PC-3 (cell line): ENCODE results near the gene CHRNB4. TPM values are rescaled to one million over a fixed set of nuclear protein-coding genes. Genes with fewer than 3 reads are reported as not detected.

Experiments used
- ATAC-seq: fragments of 200-7000 bp; cut with Tn5 transposase; 2 replicates; pipeline ENCODE4 v1.9.1; 2020; ENCODE audit warnings: mild to moderate bottlenecking, moderate library complexity
- BruUV-seq: library from RNA; stranded (reverse); fragments of 400-500 nt; replicated peaks from 2 replicates; lab custom pipeline; 2021; lab: Mats Ljungman, UMichigan
- CTCF ChIA-PET: fragments of 300-600 bp; sonication (Branson Sonifier 250); formaldehyde crosslinking; loops from one replicate; lab custom pipeline; 2022; ENCODE audit warnings: antibody characterized with exemption; lab: Charles Lee
- POLR2A ChIA-PET: fragments of 300-600 bp; sonication (Branson Sonifier 250); formaldehyde crosslinking; loops from one replicate; lab custom pipeline; 2022; ENCODE audit warnings: antibody characterized with exemption; ENCODE audit not compliant: unreplicated experiment; lab: Charles Lee
- DNase-seq: peaks from one replicate; pipeline ENCODE4 v3.0.0-alpha.2; 2015
- H2AFZ ChIP-seq: fragments of 300-600 bp; sonication (generic); 2 replicates; pipeline ENCODE4 v1.6.0; 2016; ENCODE audit warnings: antibody characterized with exemption, low read length
- H3F3A ChIP-seq: fragments of 300-600 bp; sonication (generic); one replicate; pipeline ENCODE4 v1.6.0; 2017; ENCODE audit warnings: antibody characterized with exemption, low read length, control low read depth, mild to moderate bottlenecking; ENCODE audit not compliant: unreplicated experiment
- H3K27ac ChIP-seq: fragments of 300-600 bp; sonication (generic); 2 replicates; pipeline ENCODE4 v1.5.1; 2016; ENCODE audit warnings: mild to moderate bottlenecking, low read length
- H3K27me3 ChIP-seq: fragments of 300-600 bp; sonication (generic); 2 replicates; pipeline ENCODE4 v1.6.1; 2016; ENCODE audit warnings: low read length, mixed read lengths
- H3K36me3 ChIP-seq: fragments of 300-600 bp; sonication (generic); 2 replicates; pipeline ENCODE4 v1.6.1; 2016; ENCODE audit warnings: low read depth, mixed run types, low read length, mixed read lengths
- H3K4me1 ChIP-seq: fragments of 300-600 bp; sonication (generic); 2 replicates; pipeline ENCODE4 v1.5.1; 2016; ENCODE audit warnings: low read length; ENCODE audit not compliant: insufficient read depth
- H3K4me2 ChIP-seq: fragments of 300-600 bp; sonication (generic); 2 replicates; pipeline ENCODE4 v1.6.0; 2016; ENCODE audit warnings: low read length
- H3K4me3 ChIP-seq: fragments of 300-600 bp; sonication (generic); 2 replicates; pipeline ENCODE4 v1.5.1; 2016; ENCODE audit warnings: mild to moderate bottlenecking, low read length, mixed read lengths
- H3K79me2 ChIP-seq: fragments of 300-600 bp; sonication (generic); 2 replicates; pipeline ENCODE4 v1.6.1; 2017; ENCODE audit warnings: low read length, mixed read lengths
- H3K9ac ChIP-seq: fragments of 300-600 bp; sonication (generic); 2 replicates; pipeline ENCODE4 v1.6.0; 2016; ENCODE audit warnings: mild to moderate bottlenecking, low read length
- H3K9me2 ChIP-seq: fragments of 300-600 bp; sonication (generic); replicated peaks from 2 replicates; pipeline ENCODE4 v1.6.1; 2016; ENCODE audit warnings: mixed run types, low read length, mixed read lengths
- H3K9me3 ChIP-seq: fragments of 300-600 bp; sonication (generic); 2 replicates; pipeline ENCODE4 v1.6.1; 2016; ENCODE audit warnings: low read length, mixed read lengths
- H4K20me1 ChIP-seq: fragments of 300-600 bp; sonication (generic); 2 replicates; pipeline ENCODE4 v1.6.1; 2016; ENCODE audit warnings: low read length, mixed read lengths
- EZH2 ChIP-seq: fragments of 300-600 bp; sonication (generic); IDR thresholded peaks from one replicate; pipeline ENCODE4 v1.6.1; 2017; ENCODE audit warnings: antibody characterized with exemption, mild to moderate bottlenecking, low read length; ENCODE audit not compliant: unreplicated experiment
- EZH2phosphoT487 ChIP-seq: fragments of 300-600 bp; sonication (generic); IDR thresholded peaks from 2 replicates; pipeline ENCODE4 v1.6.1; 2018; ENCODE audit warnings: mild to moderate bottlenecking, antibody characterized with exemption, low read length, borderline replicate concordance
- intact Hi-C: fragments of 100-400 bp; cut with micrococcal nuclease; formaldehyde crosslinking; loops from 2 replicates; pipeline ENCODE4 v1.9.0; 2023
- total RNA-seq: library from RNA; depleted of rRNA; stranded (reverse); fragments of >200 nt; gene quantifications from 2 replicates; pipeline ENCODE4 v1.2.3, GENCODE V29; 2014
- TF ChIP-seq, protein P1 (sequence below): fragments of 300-600 bp; sonication (generic); conservative IDR thresholded peaks from 2 replicates; pipeline ENCODE4 v1.5.1; 2017; ENCODE audit warnings: antibody characterized with exemption, low read depth, mild to moderate bottlenecking, low read length

Gene CHRNB4
- total RNA-seq, 1 experiment from 2014 or later: not detected

DNA sequence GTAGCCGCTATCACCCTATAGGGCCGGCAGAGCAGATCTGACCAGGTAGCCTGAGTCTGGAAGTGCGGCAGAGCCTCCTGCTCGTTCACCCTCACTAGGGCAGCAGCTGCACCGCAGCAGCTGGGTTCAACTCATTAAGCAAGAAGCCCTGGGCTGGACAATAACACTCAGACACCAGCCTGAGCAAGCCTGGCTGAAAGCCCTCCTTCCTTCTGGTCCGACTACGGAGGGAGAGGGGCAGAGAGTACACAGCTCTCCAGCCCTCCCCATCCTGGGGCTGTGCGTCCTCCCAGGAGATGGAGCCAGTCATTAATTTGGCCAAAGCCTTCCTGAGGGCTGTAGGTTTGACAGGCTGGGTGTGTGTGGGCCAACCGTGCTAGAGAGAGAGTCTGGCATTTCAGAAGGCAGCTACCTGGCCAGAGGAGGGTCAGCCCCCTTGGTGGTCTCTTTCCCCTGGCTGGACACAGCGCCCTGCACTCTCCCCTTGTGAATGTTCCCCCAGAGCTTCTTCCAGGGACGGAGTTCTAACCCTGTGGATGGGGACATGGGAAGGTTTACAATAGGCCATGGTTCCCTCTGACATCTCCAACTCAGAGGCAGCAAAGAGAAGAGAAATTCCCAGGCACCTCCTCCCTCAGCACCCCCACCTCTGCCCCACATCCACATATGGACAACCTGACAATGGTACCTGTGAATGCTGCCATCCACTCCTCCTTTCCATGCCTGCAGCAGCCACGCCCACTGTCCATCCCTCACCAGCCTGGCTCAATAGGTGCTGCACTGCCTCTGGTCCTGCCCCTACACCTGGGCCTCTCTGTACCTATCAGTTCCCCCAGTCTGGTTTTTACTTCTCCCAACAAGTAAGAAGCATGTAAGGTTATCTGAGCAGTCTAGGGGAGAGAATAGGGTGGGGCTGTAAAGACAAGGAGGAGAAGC, 6.5 kb downstream of the CHRNB4 start:
- Histone ChIP-seq H3K79me2 (no peaks in the 10 kb centered on the region), H3K4me2 (no peak overlapping the region), H3F3A (no peaks in the 10 kb centered on the region), H3K9me2 (no peaks in the 10 kb centered on the region), H3K9ac (no peak overlapping the region), H3K9me3 (no peaks in the 10 kb centered on the region), H3K27ac (no peak overlapping the region), H3K4me3 (no peak overlapping the region), H3K36me3 (no peaks in the 10 kb centered on the region), H3K27me3 (0 out of 2 replicates have a peak, but pooled peaks cover 4% of the 10 kb centered on the region), H2AFZ (no peak overlapping the region), H3K4me1 (no peaks in the 10 kb centered on the region), H4K20me1 (no peaks in the 10 kb centered on the region)
- intact Hi-C loops: no loop called here
- ATAC-seq: no peak
- DNase-seq: no peak
- CTCF ChIA-PET: no interaction called here
- BruUV-seq: no TSS peak
- no peak for TF ChIP-seq EZH2phosphoT487
- POLR2A ChIA-PET: no interaction called here

DNA sequence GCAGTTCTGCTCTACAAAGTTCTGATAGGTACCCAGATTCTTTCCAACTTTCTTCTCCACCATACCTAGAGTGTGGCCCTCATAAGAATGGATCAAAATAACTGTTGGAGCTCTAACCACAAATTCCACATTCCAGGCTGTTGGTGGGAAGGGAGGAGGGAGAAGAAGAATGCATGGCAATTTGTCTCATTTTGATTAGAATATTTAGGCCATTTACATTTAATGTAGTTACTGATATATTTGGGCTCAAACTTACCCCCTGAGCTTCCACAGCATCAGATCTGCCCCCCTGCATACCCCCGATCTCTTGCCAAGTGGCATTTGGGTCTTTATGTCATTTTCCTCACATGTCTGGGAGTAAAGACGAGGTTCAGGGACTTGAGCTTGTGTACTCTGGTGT, 7.7 kb downstream of the CHRNB4 start:
- H4K20me1 ChIP-seq: no peaks in the 10 kb centered on the region
- H3K27me3 ChIP-seq: peaks cover 13% of the 10 kb centered on the region; the same call in 1 of the 2 replicates
- H3K9ac ChIP-seq: no peak overlapping the region
- no peak overlapping the region for H3K4me2 ChIP-seq
- intact Hi-C loops: no loop called here
- CTCF ChIA-PET: no interaction called here
- no peaks in the 10 kb centered on the region for H3K9me2 ChIP-seq
- H2AFZ ChIP-seq: no peak overlapping the region
- DNase-seq: no peak
- POLR2A ChIA-PET: no interaction called here
- no peaks in the 10 kb centered on the region for H3K9me3 ChIP-seq
- no peak for ATAC-seq
- no TSS peak for BruUV-seq
- H3F3A ChIP-seq: no peaks in the 10 kb centered on the region
- H3K36me3 ChIP-seq: no peaks in the 10 kb centered on the region
- no peak overlapping the region for H3K4me3 ChIP-seq
- no peak overlapping the region for H3K27ac ChIP-seq
- TF ChIP-seq, protein P1, sequence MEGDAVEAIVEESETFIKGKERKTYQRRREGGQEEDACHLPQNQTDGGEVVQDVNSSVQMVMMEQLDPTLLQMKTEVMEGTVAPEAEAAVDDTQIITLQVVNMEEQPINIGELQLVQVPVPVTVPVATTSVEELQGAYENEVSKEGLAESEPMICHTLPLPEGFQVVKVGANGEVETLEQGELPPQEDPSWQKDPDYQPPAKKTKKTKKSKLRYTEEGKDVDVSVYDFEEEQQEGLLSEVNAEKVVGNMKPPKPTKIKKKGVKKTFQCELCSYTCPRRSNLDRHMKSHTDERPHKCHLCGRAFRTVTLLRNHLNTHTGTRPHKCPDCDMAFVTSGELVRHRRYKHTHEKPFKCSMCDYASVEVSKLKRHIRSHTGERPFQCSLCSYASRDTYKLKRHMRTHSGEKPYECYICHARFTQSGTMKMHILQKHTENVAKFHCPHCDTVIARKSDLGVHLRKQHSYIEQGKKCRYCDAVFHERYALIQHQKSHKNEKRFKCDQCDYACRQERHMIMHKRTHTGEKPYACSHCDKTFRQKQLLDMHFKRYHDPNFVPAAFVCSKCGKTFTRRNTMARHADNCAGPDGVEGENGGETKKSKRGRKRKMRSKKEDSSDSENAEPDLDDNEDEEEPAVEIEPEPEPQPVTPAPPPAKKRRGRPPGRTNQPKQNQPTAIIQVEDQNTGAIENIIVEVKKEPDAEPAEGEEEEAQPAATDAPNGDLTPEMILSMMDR: no peak
- H3K79me2 ChIP-seq: no peaks in the 10 kb centered on the region
- no peaks in the 10 kb centered on the region for H3K4me1 ChIP-seq

DNA sequence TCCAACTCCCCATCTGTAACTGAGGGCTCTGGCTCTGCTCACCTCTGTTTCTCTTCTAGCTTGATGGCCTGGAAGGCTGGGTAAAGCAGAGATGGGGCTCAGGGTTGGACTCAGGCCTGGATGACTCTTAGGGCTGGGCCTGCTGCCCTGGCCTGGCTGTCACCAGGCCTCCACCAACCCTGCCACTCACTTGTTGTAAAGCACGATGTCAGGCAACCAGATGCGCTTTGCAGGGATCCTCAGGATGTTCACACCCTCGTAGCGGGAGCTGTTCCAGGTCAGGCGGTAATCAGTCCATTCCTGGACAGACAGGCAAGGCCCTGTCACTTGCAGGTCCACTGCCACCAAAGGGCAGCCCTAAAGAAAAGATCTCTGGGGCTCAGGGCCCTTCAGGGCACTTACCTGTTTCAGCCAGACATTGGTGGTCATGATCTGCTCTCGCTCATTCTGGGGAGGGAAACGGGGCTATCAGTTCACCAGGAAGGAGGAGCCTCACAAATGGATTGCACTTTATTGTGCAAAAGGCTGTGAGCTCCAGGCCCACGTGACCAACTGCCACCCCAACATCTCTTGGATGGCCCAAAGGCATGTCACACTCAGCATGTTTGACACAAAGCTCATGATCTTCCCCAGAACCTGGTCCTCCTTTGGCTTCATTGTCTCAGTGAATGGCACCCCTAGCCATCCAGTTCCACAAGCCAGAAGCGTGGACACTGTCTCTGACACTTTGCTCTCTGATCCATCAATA, 9.9 kb downstream of the CHRNB4 start:
- H3K9me2 ChIP-seq: no peaks in the 10 kb centered on the region
- peaks cover 15% of the 10 kb centered on the region for H3K27me3 ChIP-seq
- no peak overlapping the region for H3K4me3 ChIP-seq
- no peak for ATAC-seq
- no peak overlapping the region for H2AFZ ChIP-seq
- H3K4me1 ChIP-seq: no peaks in the 10 kb centered on the region
- intact Hi-C loops: no loop called here
- no peaks in the 10 kb centered on the region for H3K36me3 ChIP-seq
- no peak overlapping the region for H3K4me2 ChIP-seq
- no peak for DNase-seq
- no peaks in the 10 kb centered on the region for H3K79me2 ChIP-seq
- TF ChIP-seq, protein P1: no peak
- no peak for TF ChIP-seq EZH2
- no peak for TF ChIP-seq EZH2phosphoT487
- H3K27ac ChIP-seq: no peak overlapping the region
- no peaks in the 10 kb centered on the region for H3K9me3 ChIP-seq
- BruUV-seq: no TSS peak
- H3F3A ChIP-seq: no peaks in the 10 kb centered on the region
- ChIA-PET CTCF (no interaction called here), POLR2A (no interaction called here)
- no peaks in the 10 kb centered on the region for H4K20me1 ChIP-seq
- no peak overlapping the region for H3K9ac ChIP-seq
